Left forelimb (tissue), 1 donor: ENCODE data around the gene CRYBG1.
"Not testable (repeated sequence)": the region's sequence is repeated elsewhere in the genome, so short reads cannot be mapped to it uniquely, and the experiment has no call there.

Experiments used
- DNase-seq: peaks from one replicate; pipeline ENCODE4 v3.0.0-alpha.2; 2018; ENCODE audit warnings: low spot score

The CRYBG1 gene

GRCh38 chr6:106377061-106377540, 16.6 kb downstream of the CRYBG1 start:
- DNase-seq: no peak

GRCh38 chr6:106379951-106380350, 19.4 kb downstream of the CRYBG1 start:
- DNase-seq: no peak

- DNase-seq: no peak
Observed at GRCh38 chr6:106380407-106380806, 19.9 kb downstream of the CRYBG1 start.

- DNase-seq: no peak
Observed at GRCh38 chr6:106381223-106381622, 20.7 kb downstream of the CRYBG1 start.

DNA sequence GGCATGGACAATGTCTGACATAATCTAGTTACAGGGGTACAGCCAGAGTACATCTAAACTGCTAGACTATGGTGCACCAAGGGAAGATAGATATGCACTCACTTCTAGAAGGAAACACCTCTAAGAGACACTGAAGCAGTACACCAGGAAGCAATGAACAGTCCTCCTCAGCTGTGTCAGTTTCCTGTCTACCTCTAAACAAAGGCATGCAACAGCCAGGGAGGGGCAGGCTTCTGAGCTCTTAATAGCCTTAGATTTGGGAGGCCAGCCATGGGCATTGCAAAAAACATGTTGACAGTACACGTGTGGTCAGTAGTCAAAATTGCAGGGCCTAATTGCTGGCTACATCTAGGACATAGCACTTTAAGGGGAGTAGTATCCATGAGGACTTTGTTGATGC, 21.4 kb downstream of the CRYBG1 start:
- DNase-seq: no peak

DNA sequence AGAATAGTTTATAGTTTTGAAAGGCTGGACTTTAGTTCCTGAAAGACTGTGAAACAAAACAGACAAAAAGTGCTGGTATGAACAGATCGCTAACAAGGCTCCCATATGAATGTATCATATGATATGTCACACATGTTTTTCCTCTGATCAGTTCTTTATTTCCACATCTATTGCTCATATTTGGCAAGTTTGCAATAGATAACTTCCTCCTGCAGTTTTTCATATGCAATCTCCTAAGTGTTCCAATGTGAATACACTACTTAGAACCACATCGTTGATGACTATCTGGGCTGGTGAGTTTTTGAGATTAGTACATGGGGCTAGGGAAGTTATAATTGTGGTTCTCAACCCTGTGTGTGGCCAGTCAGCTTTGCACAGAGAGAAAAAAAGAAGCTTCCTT, 23.1 kb downstream of the CRYBG1 start:
- no peak for DNase-seq

DNA sequence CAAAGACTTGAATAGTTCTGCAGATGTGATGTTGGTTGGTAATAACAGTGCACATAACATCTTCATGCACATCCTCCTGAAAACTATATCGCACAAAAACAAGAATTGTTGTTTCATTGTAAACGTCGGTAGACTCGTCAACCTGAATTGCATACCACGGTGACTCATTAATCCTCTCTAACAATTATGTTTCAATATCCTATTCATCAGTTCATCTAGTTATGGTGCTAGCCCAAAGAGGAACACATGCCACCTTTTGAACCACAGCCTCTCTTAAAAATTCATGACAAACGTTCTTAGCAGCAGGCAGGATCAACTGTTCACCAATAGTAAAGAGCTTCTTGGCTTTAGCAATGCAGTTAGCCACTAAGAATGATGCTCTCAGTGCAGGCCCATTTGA, 25.0 kb downstream of the CRYBG1 start:
- DNase-seq: no peak

DNA sequence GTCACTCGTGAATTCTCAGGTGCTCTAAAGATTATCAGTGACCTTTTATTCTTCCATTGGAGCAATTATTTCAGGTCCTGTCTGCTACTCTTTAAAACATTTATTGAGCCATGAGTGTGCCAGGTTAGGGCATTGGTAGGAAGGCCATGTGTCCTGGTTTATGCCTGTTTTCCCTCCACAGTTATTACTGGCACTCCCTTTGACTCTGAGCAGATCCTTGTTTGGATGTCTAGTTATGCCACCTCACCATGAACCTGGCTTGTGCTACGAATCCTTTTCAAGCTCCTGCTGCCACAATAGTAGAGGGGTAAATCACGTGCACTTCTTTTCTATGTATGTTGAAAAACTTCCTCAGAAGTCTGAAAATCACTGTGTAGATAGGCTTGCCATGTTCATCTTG, 27.4 kb downstream of the CRYBG1 start:
- no peak for DNase-seq

GRCh38 chr6:106390088-106390487, 29.6 kb downstream of the CRYBG1 start:
- DNase-seq: no peak

- no peak for DNase-seq
Observed at GRCh38 chr6:106396426-106397220, 36.1 kb downstream of the CRYBG1 start.

GRCh38 chr6:106397431-106397830, 36.9 kb downstream of the CRYBG1 start:
- no peak for DNase-seq

- DNase-seq: no peak
Observed at GRCh38 chr6:106398621-106399020, 38.1 kb downstream of the CRYBG1 start.

- not testable (repeated sequence) for DNase-seq
Observed at GRCh38 chr6:106405044-106405443, 44.5 kb downstream of the CRYBG1 start.

DNA sequence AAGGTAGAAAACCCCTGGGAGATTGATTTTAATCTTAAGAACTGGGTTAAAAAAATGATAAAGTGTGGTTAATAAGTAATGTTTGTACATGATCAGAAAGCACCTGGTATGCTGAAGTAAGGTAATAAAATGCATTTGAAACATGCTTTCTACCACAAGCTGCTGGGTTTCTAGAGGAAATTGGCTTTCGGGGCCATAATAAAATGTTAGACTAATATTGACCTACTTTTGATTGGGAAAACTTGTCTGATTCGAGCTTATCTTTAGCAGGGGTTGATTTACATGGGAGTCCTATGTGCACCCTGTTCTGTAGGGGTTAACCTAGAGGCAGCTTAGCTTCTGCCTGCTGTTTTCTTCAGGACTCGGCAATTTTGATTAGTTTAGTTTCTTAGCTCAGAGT, 50.5 kb downstream of the CRYBG1 start:
- no peak for DNase-seq

- DNase-seq: no peak
Observed at GRCh38 chr6:106411643-106412200, 51.2 kb downstream of the CRYBG1 start.

- DNase-seq: no peak
Observed at GRCh38 chr6:106413016-106413415, 52.5 kb downstream of the CRYBG1 start.

DNA sequence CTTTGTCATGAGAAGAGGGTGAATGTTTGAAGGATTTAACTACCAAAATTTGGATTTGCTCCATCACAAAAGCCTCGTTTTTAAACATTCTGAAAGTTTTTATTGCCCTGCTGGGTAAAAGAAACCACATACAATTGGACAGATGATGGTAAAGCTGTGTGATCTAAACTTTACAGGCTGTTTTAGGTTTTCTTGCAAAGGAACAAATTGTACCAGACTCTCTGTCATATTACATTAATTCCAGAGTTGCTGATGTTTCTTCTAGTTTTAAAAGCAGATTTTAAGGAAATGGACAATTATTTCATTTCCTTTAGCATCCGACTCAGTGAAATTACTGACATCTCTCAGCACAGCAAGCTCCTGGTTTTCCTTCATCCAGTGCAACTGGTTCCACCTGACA, 53.2 kb downstream of the CRYBG1 start:
- no peak for DNase-seq

GRCh38 chr6:106415921-106416320, 55.4 kb downstream of the CRYBG1 start:
- no peak for DNase-seq

GRCh38 chr6:106417572-106418147, 57.1 kb downstream of the CRYBG1 start:
- no peak for DNase-seq

- DNase-seq: no peak
Observed at GRCh38 chr6:106419900-106420613, 59.5 kb downstream of the CRYBG1 start.

- no peak for DNase-seq
Observed at GRCh38 chr6:106421496-106421895, 61.0 kb downstream of the CRYBG1 start.

- DNase-seq: no peak
Observed at GRCh38 chr6:106422534-106422933, 62.0 kb downstream of the CRYBG1 start.

DNA sequence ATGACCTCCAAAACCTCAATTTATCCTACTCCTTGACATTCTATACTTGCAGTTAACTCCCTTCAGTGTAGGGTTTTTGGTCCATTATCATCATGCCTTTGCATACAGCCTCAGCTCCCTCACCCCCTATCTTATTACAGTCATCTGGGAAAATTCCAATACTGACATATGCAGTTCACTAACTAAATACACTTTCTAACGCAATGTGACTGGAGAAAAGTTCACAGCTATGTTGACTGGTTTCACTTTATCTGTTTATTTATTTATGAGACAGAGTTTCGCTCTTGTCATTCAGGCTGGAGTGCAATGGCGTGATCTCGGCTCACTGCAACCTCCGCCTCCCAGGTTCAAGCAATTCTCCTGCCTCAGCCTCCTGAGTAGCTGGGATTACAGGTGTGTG, 64.9 kb downstream of the CRYBG1 start:
- DNase-seq: no peak
